Retinal pigment epithelial cell (primary cell): ENCODE data around the gene ZNF275.
"Not testable (repeated sequence)": the region's sequence is repeated elsewhere in the genome, so short reads cannot be mapped to it uniquely, and the experiment has no call there.

Experiments
- DNase-seq: peaks from one replicate; pipeline ENCODE4 v3.0.0-alpha.2; 2010; ENCODE audit warnings: low read depth
- H3K4me3 ChIP-seq: 2 replicates; pipeline ENCODE4 v1.5.1; 2011; ENCODE audit warnings: mild to moderate bottlenecking, low read length, control low read depth, moderate library complexity
- CTCF ChIP-seq: conservative IDR thresholded peaks from 2 replicates; pipeline ENCODE4 v1.5.1; 2011; ENCODE audit warnings: low read depth, low read length, control low read depth, inconsistent platforms

ZNF275 gene

GRCh38 chrX:153388722-153389459 lies 54.9 kb downstream of the ZNF275 start:
- TF ChIP-seq CTCF = no peak
- H3K4me3 ChIP-seq = no peak overlapping the region

GRCh38 chrX:153389460-153389768 lies 55.5 kb downstream of the ZNF275 start:
- DNase-seq, H3K4me3 ChIP-seq: not testable (repeated sequence)

More at GRCh38 chrX:153388722-153389459, 54.9 kb downstream of the ZNF275 start:
- DNase-seq = no peak

GRCh38 chrX:153392642-153393321 lies 58.8 kb downstream of the ZNF275 start:
- H3K4me3 ChIP-seq = no peak overlapping the region
- TF ChIP-seq CTCF = no peak
- no peak for DNase-seq

GRCh38 chrX:153394612-153395011 lies 60.7 kb downstream of the ZNF275 start:
- TF ChIP-seq CTCF = no peak
- H3K4me3 ChIP-seq = no peak overlapping the region
- no peak for DNase-seq

GRCh38 chrX:153395613-153396319 lies 61.8 kb downstream of the ZNF275 start:
- H3K4me3 ChIP-seq = no peak overlapping the region
- no peak for DNase-seq
- TF ChIP-seq CTCF = no peak

- no peak for TF ChIP-seq CTCF
- no peak for DNase-seq
- H3K4me3 ChIP-seq = no peak overlapping the region
Measured at GRCh38 chrX:153396320-153397195, 62.6 kb downstream of the ZNF275 start.
